Colon (tissue), 2 donors: ENCODE measurements around the gene RXYLT1.

ENCODE experiments used
- FAIRE-seq: peaks from 2 replicates; lab custom pipeline; 2012; peaks lifted over from hg19 to GRCh38; lab: Jason Lieb, UNC
- donor health status: control.
- donor health status: control.

The RXYLT1 gene

GRCh38 chr12:63843721-63844390, 64.1 kb downstream of the RXYLT1 start:
- no peak for FAIRE-seq

GRCh38 chr12:63844391-63845341, 65.0 kb downstream of the RXYLT1 start, which contains the start of gene SRGAP1:
Gene SRGAP1 (plus strand): TSS chr12:63844700. CDS start chr12:63844817, 117 bp downstream.
- no peak for FAIRE-seq

DNA sequence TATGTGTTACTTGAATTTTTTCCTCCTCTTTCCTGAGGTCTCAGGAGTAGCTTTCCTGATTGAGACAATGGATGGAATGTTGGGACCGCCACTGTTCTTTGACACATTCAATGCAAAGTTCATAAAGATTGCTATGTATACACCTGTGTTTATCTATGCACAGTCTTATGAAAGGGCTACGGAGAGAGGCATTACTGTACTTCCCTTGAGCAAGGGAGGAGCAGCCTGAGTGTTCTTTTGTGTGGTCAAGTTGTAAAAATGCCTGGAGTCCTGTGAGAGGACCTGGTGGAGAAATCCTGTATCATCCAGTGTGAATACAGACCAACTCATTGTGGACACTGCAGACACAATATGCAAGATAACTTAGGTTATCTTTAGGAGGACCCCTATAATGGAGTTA, 66.0 kb downstream of the RXYLT1 start:
- FAIRE-seq, result no peak

DNA sequence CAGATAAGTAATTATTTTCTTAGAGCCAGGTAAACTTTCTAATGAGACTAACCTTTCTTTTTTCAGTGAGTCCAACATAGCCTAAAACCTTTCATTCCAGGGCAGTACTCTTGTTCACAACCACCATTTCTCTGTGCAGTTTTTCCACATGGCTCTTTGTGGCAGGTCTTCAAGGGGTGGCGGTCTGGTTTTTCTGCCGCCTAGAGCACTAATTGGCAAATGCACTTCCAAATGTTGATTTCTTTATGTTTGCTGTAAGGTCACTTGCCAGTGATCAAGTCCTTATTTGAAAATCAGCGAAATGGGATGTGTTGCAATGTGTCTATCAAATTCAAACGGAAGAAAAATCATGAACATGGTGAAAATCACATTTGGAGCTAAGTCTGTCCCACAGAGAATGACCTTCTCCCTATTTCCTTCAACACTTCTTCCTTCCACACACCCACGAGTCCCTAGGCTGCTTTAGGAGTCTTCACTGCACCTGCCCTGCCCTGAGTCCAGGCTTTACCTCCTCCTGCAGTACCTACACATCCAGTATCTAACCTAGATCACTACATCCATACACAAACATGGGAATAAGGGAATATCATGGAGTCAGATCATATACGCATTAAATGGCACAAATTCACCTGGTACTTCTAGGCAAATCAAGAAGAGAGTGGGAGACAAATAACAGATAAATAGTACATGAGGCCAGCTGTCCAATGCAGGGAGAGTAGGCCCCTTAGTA, 66.7 kb downstream of the RXYLT1 start:
- no peak for FAIRE-seq

DNA sequence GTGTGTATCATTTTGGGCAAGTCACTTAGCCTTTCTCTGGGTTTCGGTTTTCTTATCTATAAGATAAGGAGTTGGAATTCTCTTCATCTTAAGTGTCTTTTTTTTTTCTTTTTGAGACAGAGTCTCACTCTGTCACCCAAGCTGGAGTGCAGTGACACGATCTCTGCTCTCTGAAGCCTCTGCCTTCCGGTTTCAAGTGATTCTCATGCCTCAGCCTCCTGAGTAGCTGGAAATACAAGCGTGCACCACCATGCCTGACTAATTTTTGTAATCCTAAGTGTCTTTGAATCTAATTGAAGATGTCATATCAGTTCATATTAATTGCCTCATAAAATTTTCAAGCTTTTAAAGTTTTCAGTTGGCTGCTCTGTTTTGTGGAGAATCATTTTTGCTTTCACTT, 68.7 kb downstream of the RXYLT1 start:
- FAIRE-seq, result no peak

DNA sequence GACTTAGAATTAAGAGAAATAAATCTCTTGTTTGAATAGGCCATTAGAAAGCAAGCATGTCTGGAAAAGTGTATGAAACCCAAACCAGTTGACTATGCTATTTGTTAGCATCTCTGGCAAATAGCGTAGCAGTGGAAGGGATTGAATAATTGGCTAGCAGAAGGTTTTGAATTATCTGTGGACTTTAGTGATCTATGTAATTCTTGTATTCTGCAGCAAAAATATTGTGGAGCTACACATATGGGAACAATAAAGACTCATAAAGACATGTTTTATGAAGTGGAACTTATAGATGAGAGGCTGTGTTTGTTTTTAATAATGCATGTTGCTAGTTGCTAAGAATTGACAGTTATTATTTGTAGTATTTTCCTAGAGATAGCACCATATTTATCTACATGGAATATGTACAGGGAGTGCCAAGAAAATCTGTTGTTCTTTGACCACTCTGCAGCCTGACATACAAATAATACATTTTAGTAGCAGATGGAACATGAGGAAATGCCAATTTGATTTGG, 69.5 kb downstream of the RXYLT1 start:
- no peak for FAIRE-seq

- no peak for FAIRE-seq
Measured at GRCh38 chr12:63849641-63850040, 69.9 kb downstream of the RXYLT1 start.

DNA sequence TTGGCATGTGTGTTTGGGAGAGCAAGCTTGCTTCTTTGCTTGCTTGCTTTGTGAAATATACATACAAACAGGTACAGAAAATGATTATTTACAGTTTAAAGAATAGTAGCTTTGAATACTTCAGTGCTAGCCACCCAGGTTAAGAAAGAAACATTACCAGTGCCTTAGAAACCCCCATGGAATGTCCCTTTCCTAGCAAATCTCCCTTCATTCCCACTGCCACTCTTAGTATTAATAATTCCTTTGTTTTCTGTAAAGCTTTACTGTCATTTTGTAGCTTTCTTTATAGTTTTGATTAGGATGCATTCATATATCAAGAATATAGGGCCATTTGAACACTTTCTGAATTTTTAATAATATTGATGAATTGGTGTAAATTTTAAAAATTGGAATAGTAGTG, 74.3 kb downstream of the RXYLT1 start:
- no peak for FAIRE-seq

- no peak for FAIRE-seq
Measured at GRCh38 chr12:63855299-63855698, 75.6 kb downstream of the RXYLT1 start.

DNA sequence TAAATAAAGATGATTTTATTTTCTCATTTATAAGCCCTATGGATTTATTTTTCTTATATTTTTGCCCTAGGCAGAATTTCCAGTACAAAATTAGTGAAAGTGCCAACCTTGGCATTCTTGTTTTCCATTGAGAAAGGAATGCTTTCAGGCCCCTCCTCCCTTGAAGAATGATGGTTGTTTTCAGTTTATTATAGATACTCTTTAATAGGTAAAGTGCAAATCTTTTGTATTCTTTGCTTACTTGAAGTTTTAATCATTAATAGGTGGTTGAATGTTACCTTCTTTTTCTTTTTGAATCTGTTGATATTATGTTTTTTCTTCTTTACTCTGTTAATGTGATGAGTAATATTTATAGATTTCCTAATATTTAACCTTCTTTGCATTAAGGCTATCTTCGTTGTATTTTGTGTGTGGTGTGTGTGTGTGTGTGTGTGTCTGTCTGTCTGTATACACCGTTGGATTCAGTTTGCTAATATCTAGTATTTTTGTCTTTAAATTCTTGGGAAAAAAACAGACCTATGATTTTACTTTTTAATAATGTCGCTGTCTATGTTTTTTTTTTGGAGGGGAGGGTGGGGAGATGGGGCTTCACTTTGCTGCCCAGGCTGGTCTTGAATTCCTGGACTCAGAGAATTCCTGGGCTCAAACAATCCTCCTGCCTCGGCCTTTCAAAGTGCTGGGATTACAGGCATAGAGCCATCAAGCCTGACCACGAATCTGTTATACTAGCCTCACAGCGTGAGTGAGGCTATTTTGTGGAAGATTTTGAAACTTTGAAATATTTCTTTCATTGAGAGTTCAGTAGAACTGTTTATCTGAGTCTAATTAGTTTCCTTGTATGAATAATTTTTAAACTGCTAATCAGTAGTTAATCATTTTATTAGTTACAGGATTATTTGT, 78.3 kb downstream of the RXYLT1 start:
- FAIRE-seq, result no peak
